CD4-positive, alpha-beta memory T cell (primary cell): ENCODE data around the gene MR1. TPM values are rescaled to one million over a fixed set of nuclear protein-coding genes. Genes with fewer than 3 reads are reported as not detected.

ENCODE experiments used
- CTCF ChIA-PET: fragments of 350-600 bp; sonication (Branson Sonifier 250); formaldehyde crosslinking; loops from one replicate; lab custom pipeline; 2021; ENCODE audit warnings: inconsistent platforms; ENCODE audit not compliant: partially characterized antibody; lab: Charles Lee
- POLR2A ChIA-PET: fragments of 350-600 bp; sonication (Branson Sonifier 250); formaldehyde crosslinking; loops from one replicate; lab custom pipeline; 2021; ENCODE audit not compliant: partially characterized antibody; lab: Charles Lee
- DNase-seq, 5 donors: peaks; one replicate each; pipeline versions ENCODE4 v3.0.0 to v3.0.0-alpha.2; 2020 to 2022; ENCODE audit warnings: mixed read lengths in 1 of 5
- H3K27ac ChIP-seq: one replicate; pipeline ENCODE4 v1.7.0; 2013; ENCODE audit warnings: low read depth, low read length
- H3K27me3 ChIP-seq: 2 replicates; pipeline ENCODE4 v1.7.0; 2013; ENCODE audit warnings: mild to moderate bottlenecking, low read length, moderate library complexity; ENCODE audit not compliant: insufficient read depth
- H3K36me3 ChIP-seq: 2 replicates; pipeline ENCODE4 v1.7.0; 2013; ENCODE audit warnings: mild to moderate bottlenecking, low read length, moderate library complexity; ENCODE audit not compliant: insufficient read depth
- H3K4me1 ChIP-seq: 2 replicates; pipeline ENCODE4 v1.7.0; 2013; ENCODE audit warnings: mild to moderate bottlenecking, low read length, moderate library complexity; ENCODE audit not compliant: insufficient read depth
- H3K4me3 ChIP-seq, 2 donors: one replicate each; pipeline ENCODE4 v1.7.0; 2013; ENCODE audit warnings: low read length in 2 of 2, mild to moderate bottlenecking in 1 of 2
- H3K9me3 ChIP-seq, 2 donors: one replicate each; pipeline ENCODE4 v1.7.0; 2013; ENCODE audit warnings: low read length in 2 of 2, control low read depth in 1 of 2; ENCODE audit not compliant: control insufficient read depth in 1 of 2
- H3K27ac Mint-ChIP-seq, 7 donors: one replicate each; pipeline ENCODE4 v1.8.0; 2020 to 2021; ENCODE audit warnings: mixed read lengths in 7 of 7, mild to moderate bottlenecking in 6 of 7, inconsistent platforms in 3 of 7, moderate library complexity in 3 of 7
- H3K27me3 Mint-ChIP-seq, 2 donors: one replicate each; pipeline ENCODE4 v1.8.0; 2020 to 2021; ENCODE audit warnings: mixed read lengths in 2 of 2
- H3K36me3 Mint-ChIP-seq, 2 donors: one replicate each; pipeline ENCODE4 v1.8.0; 2020 to 2021; ENCODE audit warnings: mixed read lengths in 2 of 2, inconsistent platforms in 1 of 2, mild to moderate bottlenecking in 1 of 2
- H3K4me1 Mint-ChIP-seq, 4 donors: one replicate each; pipeline ENCODE4 v1.8.0; 2020 to 2021; ENCODE audit warnings: mixed read lengths in 4 of 4, mild to moderate bottlenecking in 1 of 4
- H3K4me3 Mint-ChIP-seq, 8 donors: one replicate each; pipeline ENCODE4 v1.8.0; 2020 to 2021; ENCODE audit warnings: mixed read lengths in 8 of 8, mild to moderate bottlenecking in 7 of 8, moderate library complexity in 6 of 8, inconsistent platforms in 3 of 8
- H3K9me3 Mint-ChIP-seq, 8 donors: one replicate each; pipeline ENCODE4 v1.8.0; 2020 to 2021; ENCODE audit warnings: mixed read lengths in 8 of 8, mild to moderate bottlenecking in 5 of 8, inconsistent platforms in 3 of 8, moderate library complexity in 1 of 8
- intact Hi-C: fragments of 100-400 bp; cut with micrococcal nuclease; formaldehyde crosslinking; loops from one replicate; pipeline ENCODE4 v1.15.1; 2023
- polyA plus RNA-seq, 2 donors: library from polyadenylated mRNA; unstranded; fragments of 300-500 nt; fragmentation: Illumina TruSeq; gene quantifications; one replicate each; pipeline ENCODE4 v1.2.3, GENCODE V29; 2021
- total RNA-seq, 2 experiments: library from RNA; stranded (reverse); gene quantifications; one replicate each; pipeline ENCODE4 v1.2.3, GENCODE V29; 2021

Gene MR1
- total and polyA plus RNA-seq, 4 experiments from 2014 or later = 31.5 to 38.6 (median 32.5) TPM

- H3K4me3 ChIP-seq = no peak overlapping the region
- no peaks in the 10 kb centered on the region for H3K27me3 Mint-ChIP-seq
- no peaks in the 10 kb centered on the region for H3K9me3 ChIP-seq
- intact Hi-C loops = no loop called here
- no peaks in the 10 kb centered on the region for H3K9me3 Mint-ChIP-seq
- no peak overlapping the region for H3K27ac Mint-ChIP-seq
- no peaks in the 10 kb centered on the region for H3K36me3 ChIP-seq
- no peak overlapping the region for H3K27ac ChIP-seq
- DNase-seq = no peak
- peaks cover 82% of the 10 kb centered on the region for H3K4me1 ChIP-seq
- ChIA-PET CTCF (interaction anchor here (1.3 kb wide), 1 partner anchor 22 kb away, joined by 3 read pairs; no protein-coding TSS in a partner anchor), POLR2A (interaction anchor here (1.8 kb wide), 1 partner anchor 17 kb away, joined by 3 read pairs; no protein-coding TSS in a partner anchor)
- H3K36me3 Mint-ChIP-seq = peaks cover 12 to 14% of the 10 kb centered on the region in 2 donors
- no peaks in the 10 kb centered on the region for H3K27me3 ChIP-seq
- H3K4me3 Mint-ChIP-seq = no peak overlapping the region
- H3K4me1 Mint-ChIP-seq = peaks cover 40 to 58% (median 44%) of the 10 kb centered on the region in 4 donors
These were observed 17.2 kb upstream of the MR1 start for GRCh38 chr1:181016563-181016962.

GRCh38 chr1:181018901-181019681, 14.7 kb upstream of the MR1 start:
- no peak for DNase-seq
- peaks cover 0 to 11% (median 0%) of the 10 kb centered on the region in 8 donors for H3K9me3 Mint-ChIP-seq
- no peak overlapping the region for H3K27ac ChIP-seq
- H3K27me3 Mint-ChIP-seq = peaks cover 0 to 7% of the 10 kb centered on the region in 2 donors
- H3K36me3 ChIP-seq = no peaks in the 10 kb centered on the region
- H3K27me3 ChIP-seq = no peaks in the 10 kb centered on the region
- H3K4me1 Mint-ChIP-seq = peaks cover 32 to 58% (median 41%) of the 10 kb centered on the region in 4 donors
- H3K4me3 ChIP-seq = no peak overlapping the region
- no peaks in the 10 kb centered on the region for H3K9me3 ChIP-seq
- ChIA-PET POLR2A (interaction anchor here (0.9 to 2.2 kb wide), 2 partner anchors 15 to 28 kb away, joined by 3 to 9 read pairs; partner anchors contain the start of gene MR1), CTCF (interaction anchor here (0.9 to 1.4 kb wide), 4 partner anchors 18 to 123 kb away, joined by 3 to 4 read pairs (median 4); no protein-coding TSS in a partner anchor)
- H3K36me3 Mint-ChIP-seq = peaks cover 14 to 20% of the 10 kb centered on the region in 2 donors
- H3K4me1 ChIP-seq = peaks cover 71% of the 10 kb centered on the region
- peak overlapping the region in 7 of 8 donors; percentile 3 to 72 (median 21) for H3K4me3 Mint-ChIP-seq
- intact Hi-C loops = no loop called here
- H3K27ac Mint-ChIP-seq = peak overlapping the region in 6 of 7 donors; percentile 26 to 100 (median 62)

GRCh38 chr1:181021159-181021558, 12.6 kb upstream of the MR1 start:
- Mint-ChIP-seq H3K4me1 (peaks cover 32 to 66% (median 41%) of the 10 kb centered on the region in 4 donors), H3K4me3 (peak overlapping the region; percentile 95 to 98 (median 96)), H3K27me3 (peaks cover 0 to 8% of the 10 kb centered on the region in 2 donors), H3K36me3 (peaks cover 14 to 20% of the 10 kb centered on the region in 2 donors), H3K9me3 (peaks cover 0 to 11% (median 0%) of the 10 kb centered on the region in 8 donors), H3K27ac (peak overlapping the region in 6 of 7 donors; percentile 23 to 100 (median 90))
- peaks cover 54% of the 10 kb centered on the region for H3K4me1 ChIP-seq
- peak overlapping the region; percentile 75 for H3K27ac ChIP-seq
- intact Hi-C loops = loop anchor here (5.0 kb wide), 3 partner anchors 376 to 1011 kb away; partner anchors contain the start of gene XPR1
- DNase-seq = no peak
- no peaks in the 10 kb centered on the region for H3K27me3 ChIP-seq
- no peaks in the 10 kb centered on the region for H3K9me3 ChIP-seq
- POLR2A ChIA-PET = interaction anchor here (1.0 to 4.4 kb wide), 11 partner anchors 8 to 1138 kb away, joined by 3 to 68 read pairs (median 8); partner anchors contain the start of genes ACBD6, IER5 and MR1
- peak overlapping the region; percentile 73 to 90 for H3K4me3 ChIP-seq
- CTCF ChIA-PET = interaction anchor here (1.2 to 2.8 kb wide), 5 partner anchors 12 to 505 kb away, joined by 3 to 10 read pairs (median 6); no protein-coding TSS in a partner anchor
- H3K36me3 ChIP-seq = no peaks in the 10 kb centered on the region

- ChIA-PET CTCF (interaction anchor here (0.9 to 3.9 kb wide), 8 partner anchors 9 to 506 kb away, joined by 3 to 20 read pairs (median 5); no protein-coding TSS in a partner anchor), POLR2A (interaction anchor here (0.7 to 4.4 kb wide), 23 partner anchors 9 to 1139 kb away, joined by 3 to 68 read pairs (median 5); partner anchors contain the start of genes ACBD6, IER5, MR1 and XPR1)
- peaks cover 51% of the 10 kb centered on the region for H3K4me1 ChIP-seq
- H3K4me3 ChIP-seq = peak overlapping the region; percentile 73 to 90
- H3K27me3 ChIP-seq = no peaks in the 10 kb centered on the region
- peaks cover 0 to 8% of the 10 kb centered on the region in 2 donors for H3K27me3 Mint-ChIP-seq
- H3K36me3 ChIP-seq = no peaks in the 10 kb centered on the region
- peaks cover 14 to 20% of the 10 kb centered on the region in 2 donors for H3K36me3 Mint-ChIP-seq
- H3K9me3 ChIP-seq = no peaks in the 10 kb centered on the region
- peak overlapping the region; percentile 75 for H3K27ac ChIP-seq
- peaks cover 0 to 11% (median 0%) of the 10 kb centered on the region in 8 donors for H3K9me3 Mint-ChIP-seq
- H3K27ac Mint-ChIP-seq = peak overlapping the region; percentile 93 to 100 (median 99)
- H3K4me3 Mint-ChIP-seq = peak overlapping the region; percentile 95 to 98 (median 96)
- H3K4me1 Mint-ChIP-seq = peaks cover 32 to 66% (median 41%) of the 10 kb centered on the region in 4 donors
- peak; percentile 26 to 79 (median 43) for DNase-seq
- intact Hi-C loops = loop anchor here (2.0 to 5.0 kb wide), 5 partner anchors 67 to 1010 kb away; partner anchors contain the start of genes ACBD6, IER5 and XPR1
These were observed 11.9 kb upstream of the MR1 start for GRCh38 chr1:181021811-181022434.

- Mint-ChIP-seq H3K9me3 (peaks cover 0 to 11% (median 0%) of the 10 kb centered on the region in 8 donors), H3K4me1 (peaks cover 26 to 58% (median 32%) of the 10 kb centered on the region in 4 donors), H3K27me3 (peaks cover 0 to 8% of the 10 kb centered on the region in 2 donors), H3K27ac (peak overlapping the region; percentile 93 to 100 (median 99)), H3K4me3 (peak overlapping the region; percentile 95 to 98 (median 96)), H3K36me3 (peaks cover 6 to 16% of the 10 kb centered on the region in 2 donors)
- no peaks in the 10 kb centered on the region for H3K9me3 ChIP-seq
- DNase-seq = no peak
- H3K27me3 ChIP-seq = no peaks in the 10 kb centered on the region
- intact Hi-C loops = loop anchor here (1.0 to 5.0 kb wide), 6 partner anchors 10 to 1009 kb away; partner anchors contain the start of genes ACBD6, IER5, MR1 and XPR1
- POLR2A ChIA-PET = interaction anchor here (0.6 to 4.4 kb wide), 18 partner anchors 10 to 919 kb away, joined by 3 to 68 read pairs (median 4); partner anchors contain the start of genes ACBD6, IER5, MR1 and XPR1
- no peaks in the 10 kb centered on the region for H3K36me3 ChIP-seq
- peak overlapping the region; percentile 29 for H3K27ac ChIP-seq
- H3K4me1 ChIP-seq = peaks cover 43% of the 10 kb centered on the region
- CTCF ChIA-PET = interaction anchor here (0.6 to 3.9 kb wide), 6 partner anchors 10 to 140 kb away, joined by 3 to 20 read pairs (median 7); no protein-coding TSS in a partner anchor
- H3K4me3 ChIP-seq = peak overlapping the region in 1 of 2 donors; percentile 40
These were observed 10.3 kb upstream of the MR1 start for GRCh38 chr1:181023265-181024057.

- Mint-ChIP-seq H3K27ac (no peak overlapping the region), H3K36me3 (peaks cover 0 to 1% of the 10 kb centered on the region in 2 donors), H3K27me3 (peaks cover 0 to 2% of the 10 kb centered on the region in 2 donors), H3K4me1 (peaks cover 8 to 23% (median 12%) of the 10 kb centered on the region in 4 donors), H3K9me3 (peaks cover 0 to 6% (median 0%) of the 10 kb centered on the region in 8 donors), H3K4me3 (no peak overlapping the region)
- H3K36me3 ChIP-seq = no peaks in the 10 kb centered on the region
- H3K4me3 ChIP-seq = no peak overlapping the region
- intact Hi-C loops = no loop called here
- no peak for DNase-seq
- H3K27ac ChIP-seq = no peak overlapping the region
- H3K9me3 ChIP-seq = no peaks in the 10 kb centered on the region
- peaks cover 18% of the 10 kb centered on the region for H3K4me1 ChIP-seq
- POLR2A ChIA-PET = no interaction called here
- CTCF ChIA-PET = interaction anchor here (1.9 kb wide), 1 partner anchor 11 kb away, joined by 5 read pairs; no protein-coding TSS in a partner anchor
- no peaks in the 10 kb centered on the region for H3K27me3 ChIP-seq
These were observed 5.6 kb upstream of the MR1 start for GRCh38 chr1:181028196-181028595.
